ENCODE measurements around the gene SLC25A38.
"Not testable (repeated sequence)": the region's sequence is repeated elsewhere in the genome, so short reads cannot be mapped to it uniquely, and the experiment has no call there.

The SLC25A38 gene

DNA sequence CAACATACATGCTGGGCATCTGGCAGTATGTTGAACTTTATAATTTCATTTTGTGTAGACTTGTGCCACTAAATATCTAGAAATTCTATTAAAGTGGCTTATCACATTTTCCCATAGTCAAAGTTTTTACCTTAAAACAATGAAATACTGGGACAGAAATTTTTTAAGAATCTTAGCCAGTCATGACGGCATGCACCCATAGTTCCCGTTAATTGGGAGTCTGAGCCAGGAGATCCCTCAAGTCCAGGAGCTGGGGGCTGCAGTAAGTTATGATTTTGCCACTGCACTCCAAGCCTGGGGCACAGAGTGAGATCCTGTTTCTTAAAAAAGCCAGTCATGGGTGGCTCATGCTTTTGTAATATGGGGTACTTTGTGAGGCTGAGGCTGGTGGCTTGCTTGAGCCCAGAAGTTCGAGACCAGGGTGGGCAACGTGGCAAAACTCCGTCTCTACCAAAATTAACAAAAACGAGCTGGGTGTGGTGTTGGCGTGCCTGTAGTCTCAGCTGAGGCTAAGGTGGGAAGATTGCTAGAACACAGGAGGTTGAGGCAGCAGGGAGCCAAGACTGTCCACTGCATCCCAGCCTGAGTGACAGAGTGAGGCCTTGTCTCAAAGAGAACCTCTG lies 26.5 kb downstream of the SLC25A38 start:
- no peak overlapping the region for H3K27ac ChIP-seq
- in situ Hi-C loops (cut with HindIII; ENCODE audit: low pct_ligation_motif_present, low sequenced_read_pairs): no loop called here
- peaks cover 72% of the 10 kb centered on the region for H3K36me3 ChIP-seq (replicated peaks)
- no peaks in the 10 kb centered on the region for H3K27me3 ChIP-seq (replicated peaks)
- H3K4me3 ChIP-seq (ENCODE audit: low read depth, low read length): peak overlapping the region; percentile 18
- DNase-seq: no peak
- TF ChIP-seq, protein P1, sequence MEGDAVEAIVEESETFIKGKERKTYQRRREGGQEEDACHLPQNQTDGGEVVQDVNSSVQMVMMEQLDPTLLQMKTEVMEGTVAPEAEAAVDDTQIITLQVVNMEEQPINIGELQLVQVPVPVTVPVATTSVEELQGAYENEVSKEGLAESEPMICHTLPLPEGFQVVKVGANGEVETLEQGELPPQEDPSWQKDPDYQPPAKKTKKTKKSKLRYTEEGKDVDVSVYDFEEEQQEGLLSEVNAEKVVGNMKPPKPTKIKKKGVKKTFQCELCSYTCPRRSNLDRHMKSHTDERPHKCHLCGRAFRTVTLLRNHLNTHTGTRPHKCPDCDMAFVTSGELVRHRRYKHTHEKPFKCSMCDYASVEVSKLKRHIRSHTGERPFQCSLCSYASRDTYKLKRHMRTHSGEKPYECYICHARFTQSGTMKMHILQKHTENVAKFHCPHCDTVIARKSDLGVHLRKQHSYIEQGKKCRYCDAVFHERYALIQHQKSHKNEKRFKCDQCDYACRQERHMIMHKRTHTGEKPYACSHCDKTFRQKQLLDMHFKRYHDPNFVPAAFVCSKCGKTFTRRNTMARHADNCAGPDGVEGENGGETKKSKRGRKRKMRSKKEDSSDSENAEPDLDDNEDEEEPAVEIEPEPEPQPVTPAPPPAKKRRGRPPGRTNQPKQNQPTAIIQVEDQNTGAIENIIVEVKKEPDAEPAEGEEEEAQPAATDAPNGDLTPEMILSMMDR (IDR thresholded peaks at IDR 0.05; ENCODE audit: low read depth, low read length, missing control alignments): no peak

DNA sequence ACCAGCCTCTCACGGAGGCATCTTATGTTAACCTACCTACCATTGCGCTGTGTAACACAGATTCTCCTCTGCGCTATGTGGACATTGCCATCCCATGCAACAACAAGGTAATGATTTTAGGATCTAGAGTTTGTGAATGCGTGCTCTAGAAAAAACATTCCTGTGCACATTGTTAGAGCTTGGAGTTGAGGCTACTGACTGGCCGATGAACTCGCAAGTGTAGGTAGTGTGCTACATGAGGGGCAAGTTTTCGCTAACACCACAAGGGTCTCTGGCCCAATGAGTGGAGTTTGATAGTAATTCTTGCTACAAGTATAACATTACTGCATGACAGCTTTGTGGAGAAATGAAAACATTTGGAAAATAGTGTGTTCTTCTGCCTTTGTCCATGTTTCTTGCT lies 27.7 kb downstream of the SLC25A38 start:
- TF ChIP-seq, protein P1 (IDR thresholded peaks at IDR 0.05; ENCODE audit: low read depth, low read length, missing control alignments): no peak
- peaks cover 75% of the 10 kb centered on the region for H3K36me3 ChIP-seq (replicated peaks)
- H3K27ac ChIP-seq: no peak overlapping the region
- H3K27me3 ChIP-seq (replicated peaks): no peaks in the 10 kb centered on the region
- H3K4me3 ChIP-seq (ENCODE audit: low read depth, low read length): no peak overlapping the region
- DNase-seq: no peak
- in situ Hi-C loops (cut with HindIII; ENCODE audit: low pct_ligation_motif_present, low sequenced_read_pairs): no loop called here

DNA sequence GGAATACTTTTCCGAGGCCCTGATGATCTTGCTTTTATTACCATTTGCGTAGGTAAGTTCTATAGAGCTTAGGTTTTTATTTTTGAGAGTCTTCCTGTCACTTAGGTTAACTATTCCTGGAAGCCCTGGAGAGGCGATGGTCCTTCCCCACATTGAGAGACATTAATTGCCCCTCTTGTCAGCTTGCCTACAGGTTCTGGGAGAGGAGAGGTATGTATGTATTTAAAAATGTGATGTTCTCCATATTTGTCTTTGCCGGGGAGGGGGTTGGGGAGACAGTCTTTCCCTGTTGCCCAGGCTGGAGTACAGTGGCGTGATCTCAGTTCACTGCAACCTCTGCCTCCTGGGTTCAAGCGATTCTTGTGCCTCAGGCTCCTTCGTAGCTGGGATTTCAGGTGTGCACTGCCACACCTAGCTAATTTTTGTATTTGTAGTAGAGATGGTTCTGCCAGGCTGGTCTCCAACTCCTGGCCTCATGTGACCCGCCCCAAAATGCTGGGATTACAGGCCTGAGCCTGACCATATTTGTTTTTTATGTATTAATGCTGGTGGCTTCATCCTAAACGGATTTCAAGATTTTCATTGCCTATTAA lies 29.6 kb downstream of the SLC25A38 start:
- TF ChIP-seq, protein P1 (IDR thresholded peaks at IDR 0.05; ENCODE audit: low read depth, low read length, missing control alignments): no peak
- Histone ChIP-seq H3K36me3 (replicated peaks) (peaks cover 68% of the 10 kb centered on the region), H3K27ac (no peak overlapping the region), H3K4me3 (ENCODE audit: low read depth, low read length) (no peak overlapping the region), H3K27me3 (replicated peaks) (no peaks in the 10 kb centered on the region)
- in situ Hi-C loops (cut with HindIII; ENCODE audit: low pct_ligation_motif_present, low sequenced_read_pairs): no loop called here
- DNase-seq: no peak

DNA sequence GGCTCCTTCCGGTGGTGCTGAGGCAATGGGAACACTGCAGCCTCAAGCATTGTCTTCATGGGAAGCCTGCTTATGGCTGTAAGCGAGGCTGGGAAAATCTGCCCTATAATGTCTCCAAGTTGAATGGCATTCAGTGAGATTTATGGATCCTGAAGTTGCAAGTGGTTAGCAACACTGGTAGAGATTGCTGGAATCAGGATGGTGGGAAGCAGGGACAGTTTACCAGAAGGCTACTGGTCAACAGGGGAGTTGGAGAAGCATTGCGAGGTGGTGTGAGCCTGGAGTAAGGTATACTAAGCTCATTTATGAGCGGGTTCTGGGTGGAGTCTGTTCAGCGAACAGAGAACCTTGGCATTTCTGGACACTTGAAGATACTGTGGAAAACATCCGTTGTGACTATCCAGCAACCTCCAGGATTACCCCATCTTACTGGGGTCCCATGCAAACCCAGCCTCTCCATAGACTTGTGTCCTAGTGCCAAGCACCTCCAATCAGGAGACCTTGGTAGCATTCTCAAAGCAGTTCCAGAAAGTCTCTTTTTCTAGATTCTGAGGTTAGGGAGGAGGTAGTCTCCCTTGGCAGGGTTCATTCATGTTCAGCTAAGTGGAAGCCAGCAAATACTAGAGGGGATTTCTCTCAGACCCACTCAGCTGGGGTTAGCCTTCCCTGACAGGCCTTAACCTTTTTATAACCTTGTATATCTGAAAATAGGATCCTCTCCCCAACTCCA lies 30.7 kb downstream of the SLC25A38 start:
- DNase-seq: no peak
- TF ChIP-seq, protein P1 (IDR thresholded peaks at IDR 0.05; ENCODE audit: low read depth, low read length, missing control alignments): no peak
- no peak overlapping the region for H3K4me3 ChIP-seq (ENCODE audit: low read depth, low read length)
- in situ Hi-C loops (cut with HindIII; ENCODE audit: low pct_ligation_motif_present, low sequenced_read_pairs): no loop called here
- no peak overlapping the region for H3K27ac ChIP-seq
- H3K36me3 ChIP-seq (replicated peaks): peaks cover 58% of the 10 kb centered on the region
- no peaks in the 10 kb centered on the region for H3K27me3 ChIP-seq (replicated peaks)

DNA sequence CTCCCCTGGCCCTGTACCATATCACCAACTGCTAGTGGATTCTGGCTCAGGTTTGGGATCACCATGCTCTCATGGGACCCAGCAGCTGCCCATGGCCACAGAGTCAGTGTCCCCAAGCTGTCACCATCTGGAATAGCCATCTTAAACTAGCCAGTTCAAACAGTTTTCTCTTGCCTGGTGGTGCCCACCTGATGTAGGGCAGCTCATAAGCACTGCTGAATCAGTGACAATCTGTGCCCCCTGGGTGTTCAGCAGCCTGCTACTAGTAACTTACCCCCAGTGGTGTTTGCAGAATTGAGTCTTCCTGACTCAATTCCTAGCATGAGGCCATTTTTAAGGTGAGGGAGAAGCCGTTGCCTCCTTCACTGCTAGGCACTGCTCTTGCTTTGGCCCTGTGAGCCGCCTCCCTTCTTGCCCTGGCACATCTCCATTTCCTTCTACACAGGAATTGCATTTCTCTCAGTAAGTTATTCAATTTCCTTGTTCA lies 31.3 kb downstream of the SLC25A38 start:
- DNase-seq: no peak
- H3K27me3 ChIP-seq (replicated peaks): no peaks in the 10 kb centered on the region
- TF ChIP-seq, protein P1 (IDR thresholded peaks at IDR 0.05; ENCODE audit: low read depth, low read length, missing control alignments): no peak
- in situ Hi-C loops (cut with HindIII; ENCODE audit: low pct_ligation_motif_present, low sequenced_read_pairs): no loop called here
- H3K27ac ChIP-seq: no peak overlapping the region
- peaks cover 54% of the 10 kb centered on the region for H3K36me3 ChIP-seq (replicated peaks)
- no peak overlapping the region for H3K4me3 ChIP-seq (ENCODE audit: low read depth, low read length)

DNA sequence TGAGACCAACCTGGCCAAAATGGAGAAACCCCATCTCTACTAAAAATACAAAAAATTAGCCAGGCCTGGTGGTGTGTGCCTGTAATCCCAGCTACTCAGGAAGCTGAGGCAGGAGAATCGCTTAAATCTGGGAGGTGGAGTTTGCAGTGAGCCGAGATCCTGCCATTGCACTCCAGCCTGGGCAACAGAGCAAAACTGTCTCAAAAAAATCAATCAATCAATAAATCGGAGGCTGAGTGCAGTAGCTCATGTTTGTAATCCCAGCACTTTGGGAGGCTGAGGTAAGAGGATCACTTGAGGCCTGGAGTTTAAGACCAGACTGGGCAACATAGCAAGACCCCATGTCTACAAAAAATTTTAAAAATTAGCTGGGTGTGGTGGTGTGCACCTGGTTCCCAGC lies 32.1 kb downstream of the SLC25A38 start:
- in situ Hi-C loops (cut with HindIII; ENCODE audit: low pct_ligation_motif_present, low sequenced_read_pairs); H3K4me3 ChIP-seq (ENCODE audit: low read depth, low read length); H3K27me3 ChIP-seq (replicated peaks); H3K27ac ChIP-seq; DNase-seq: not testable (repeated sequence)
- peaks cover 46% of the 10 kb centered on the region for H3K36me3 ChIP-seq (replicated peaks)

Data from brain microvascular endothelial cell (primary cell).